ENCODE results near the gene TBC1D9. TPM values are rescaled to one million over a fixed set of nuclear protein-coding genes. Genes with fewer than 3 reads are reported as not detected.

The TBC1D9 gene
- total RNA-seq, 2 experiments from 2014 or later = 1.0 to 13.0 TPM

- CTCF ChIA-PET (ENCODE audit: unreplicated experiment) = no interaction called here
- POLR2A ChIA-PET = interaction anchor here (1.4 kb wide), 1 partner anchor 21 kb away, joined by 3 read pairs; no protein-coding TSS in a partner anchor
- no peak overlapping the region for H3K4me3 ChIP-seq (ENCODE audit: low read depth, low read length, poor library complexity, severe bottlenecking)
- peaks cover 10% of the 10 kb centered on the region for H3K4me1 ChIP-seq (ENCODE audit: insufficient read depth, low read length, poor library complexity, severe bottlenecking)
- H3K79me2 ChIP-seq (ENCODE audit: insufficient read depth, low read depth, low read length) = no peaks in the 10 kb centered on the region
- DNase-seq (ENCODE audit: low spot score) = no peak
- H3K4me2 ChIP-seq (ENCODE audit: low read length) = no peak overlapping the region
- intact Hi-C loops (cut with micrococcal nuclease; ENCODE audit: unreplicated experiment) = no loop called here
- BruUV-seq (replicated peaks) = no TSS peak
- H3K9me3 ChIP-seq (ENCODE audit: low read length) = no peaks in the 10 kb centered on the region
- H2AFZ ChIP-seq (ENCODE audit: low read length) = no peak overlapping the region
- no peak overlapping the region for H3K27ac ChIP-seq (ENCODE audit: low read depth, low read length, poor library complexity, severe bottlenecking)
- TF ChIP-seq EZH2phosphoT487 (IDR thresholded peaks at IDR 0.05; ENCODE audit: borderline replicate concordance, low read depth, low read length) = no peak
- H3K9me2 ChIP-seq (ENCODE audit: insufficient read depth, low read length) = no peaks in the 10 kb centered on the region
- no peaks in the 10 kb centered on the region for H3K36me3 ChIP-seq (ENCODE audit: insufficient read depth, low read length)
- no peaks in the 10 kb centered on the region for H4K20me1 ChIP-seq (ENCODE audit: insufficient read depth, low read length)
Measured at GRCh38 chr4:140645614-140646412, 110.4 kb downstream of the TBC1D9 start.

- CTCF ChIA-PET (ENCODE audit: unreplicated experiment) = no interaction called here
- Histone ChIP-seq H3K79me2 (ENCODE audit: insufficient read depth, low read depth, low read length) (no peaks in the 10 kb centered on the region), H3K9me3 (ENCODE audit: low read length) (no peaks in the 10 kb centered on the region), H3K4me2 (ENCODE audit: low read length) (no peak overlapping the region), H3K36me3 (ENCODE audit: insufficient read depth, low read length) (no peaks in the 10 kb centered on the region; the same call in 1 of the 2 replicates), H3K4me3 (ENCODE audit: low read depth, low read length, poor library complexity, severe bottlenecking) (no peak overlapping the region), H3K27ac (ENCODE audit: low read depth, low read length, poor library complexity, severe bottlenecking) (no peak overlapping the region), H3K9me2 (ENCODE audit: insufficient read depth, low read length) (no peaks in the 10 kb centered on the region), H4K20me1 (ENCODE audit: insufficient read depth, low read length) (no peaks in the 10 kb centered on the region), H2AFZ (ENCODE audit: low read length) (no peak overlapping the region), H3K4me1 (ENCODE audit: insufficient read depth, low read length, poor library complexity, severe bottlenecking) (peaks cover 10% of the 10 kb centered on the region)
- no TSS peak for BruUV-seq (replicated peaks)
- intact Hi-C loops (cut with micrococcal nuclease; ENCODE audit: unreplicated experiment) = no loop called here
- no peak for DNase-seq (ENCODE audit: low spot score)
- POLR2A ChIA-PET = no interaction called here
- TF ChIP-seq CTCF (conservative IDR thresholded peaks at IDR 0.05; ENCODE audit: low read length) (no peak), EZH2phosphoT487 (IDR thresholded peaks at IDR 0.05; ENCODE audit: borderline replicate concordance, low read depth, low read length) (no peak)
Measured at GRCh38 chr4:140645196-140645595, 111.0 kb downstream of the TBC1D9 start.

- Histone ChIP-seq H3K4me2 (ENCODE audit: low read length) (no peak overlapping the region), H3K36me3 (ENCODE audit: insufficient read depth, low read length) (no peaks in the 10 kb centered on the region; the same call in 1 of the 2 replicates), H3K4me3 (ENCODE audit: low read depth, low read length, poor library complexity, severe bottlenecking) (no peak overlapping the region), H3K9me2 (ENCODE audit: insufficient read depth, low read length) (no peaks in the 10 kb centered on the region), H3K9me3 (ENCODE audit: low read length) (no peaks in the 10 kb centered on the region), H3K79me2 (ENCODE audit: insufficient read depth, low read depth, low read length) (no peaks in the 10 kb centered on the region), H2AFZ (ENCODE audit: low read length) (no peak overlapping the region), H4K20me1 (ENCODE audit: insufficient read depth, low read length) (no peaks in the 10 kb centered on the region), H3K27ac (ENCODE audit: low read depth, low read length, poor library complexity, severe bottlenecking) (no peak overlapping the region), H3K4me1 (ENCODE audit: insufficient read depth, low read length, poor library complexity, severe bottlenecking) (peaks cover 10% of the 10 kb centered on the region)
- DNase-seq (ENCODE audit: low spot score) = no peak
- POLR2A ChIA-PET = no interaction called here
- CTCF ChIA-PET (ENCODE audit: unreplicated experiment) = no interaction called here
- TF ChIP-seq CTCF (conservative IDR thresholded peaks at IDR 0.05; ENCODE audit: low read length) = no peak
- TF ChIP-seq EZH2phosphoT487 (IDR thresholded peaks at IDR 0.05; ENCODE audit: borderline replicate concordance, low read depth, low read length) = no peak
- BruUV-seq (replicated peaks) = no TSS peak
- intact Hi-C loops (cut with micrococcal nuclease; ENCODE audit: unreplicated experiment) = no loop called here
Measured at GRCh38 chr4:140644470-140645185, 111.6 kb downstream of the TBC1D9 start.
